CD14-positive monocyte (primary cell): ENCODE data around the gene SNX20. TPM values are rescaled to one million over a fixed set of nuclear protein-coding genes. Genes with fewer than 3 reads are reported as not detected.
A peak's percentile ranks its signal among the peaks of the same experiment; 100 is the strongest.

ENCODE experiments used
- DNase-seq, 3 donors: peaks; one replicate each; pipeline ENCODE4 v3.0.0-alpha.2; 2011 to 2022
- H2AFZ ChIP-seq: 2 replicates; pipeline ENCODE4 v1.6.0; 2012; ENCODE audit warnings: mild to moderate bottlenecking, low read depth, low read length, inconsistent platforms; ENCODE audit not compliant: insufficient read depth, poor library complexity, severe bottlenecking
- H3K27ac ChIP-seq, 2 donors: 1 replicate in 1 of 2; 2 replicates in 1 of 2; pipeline ENCODE4 v1.5.1; 2012 to 2013; ENCODE audit warnings: low read length in 2 of 2, control low read depth in 1 of 2, inconsistent platforms in 1 of 2, low read depth in 1 of 2, mild to moderate bottlenecking in 1 of 2
- H3K27me3 ChIP-seq, 2 donors: one replicate each; pipeline versions ENCODE4 v1.6.0 to v1.6.1; 2011 to 2013; ENCODE audit warnings: low read length in 2 of 2; ENCODE audit not compliant: control insufficient read depth in 2 of 2, insufficient read depth in 2 of 2
- H3K36me3 ChIP-seq, 2 donors: replicated peaks in 1 of 2; 1 replicate in 1 of 2; 2 replicates in 1 of 2; pipeline versions ENCODE4 v1.5.1 to v1.6.1; 2012 to 2013; ENCODE audit warnings: low read length in 2 of 2, control low read depth in 1 of 2, inconsistent platforms in 1 of 2, mild to moderate bottlenecking in 1 of 2; ENCODE audit not compliant: insufficient read depth in 2 of 2, control insufficient read depth in 1 of 2
- H3K4me1 ChIP-seq, 2 donors: 1 replicate in 1 of 2; 2 replicates in 1 of 2; pipeline versions ENCODE4 v1.5.1 to v1.6.1; 2012 to 2013; ENCODE audit warnings: low read length in 2 of 2, control low read depth in 1 of 2, inconsistent platforms in 1 of 2, mild to moderate bottlenecking in 1 of 2, moderate library complexity in 1 of 2; ENCODE audit not compliant: insufficient read depth in 2 of 2, control insufficient read depth in 1 of 2
- H3K4me2 ChIP-seq: replicated peaks from 2 replicates; pipeline ENCODE3; 2012; ENCODE audit warnings: low read length, moderate library complexity, mild to moderate bottlenecking; ENCODE audit not compliant: poor library complexity, severe bottlenecking; ENCODE audit errors: extremely low read depth
- H3K4me3 ChIP-seq, 3 experiments: fragments of 200-600 bp in 1 of 3; sonication (generic) in 1 of 3; replicated peaks in 1 of 3; 1 replicate in 2 of 3; 2 replicates in 1 of 3; pipeline ENCODE4 v1.5.1; 2011 to 2013; ENCODE audit warnings: low read length in 3 of 3, mild to moderate bottlenecking in 3 of 3, control low read depth in 2 of 3, low read depth in 2 of 3, inconsistent platforms in 1 of 3, moderate library complexity in 1 of 3
- H3K79me2 ChIP-seq: 2 replicates; pipeline ENCODE4 v1.6.0; 2012; ENCODE audit warnings: mild to moderate bottlenecking, control low read depth, inconsistent platforms, low read length, moderate library complexity; ENCODE audit not compliant: insufficient read depth
- H3K9ac ChIP-seq: 2 replicates; pipeline ENCODE4 v1.6.0; 2017; ENCODE audit warnings: low read length, mild to moderate bottlenecking; ENCODE audit not compliant: insufficient read depth, poor library complexity, severe bottlenecking
- H3K9me3 ChIP-seq, 2 donors: replicated peaks in 1 of 2; 1 replicate in 1 of 2; 2 replicates in 1 of 2; pipeline versions ENCODE4 v1.5.1 to v1.6.1; 2012 to 2013; ENCODE audit warnings: low read length in 2 of 2, control low read depth in 1 of 2; ENCODE audit not compliant: control insufficient read depth in 1 of 2, insufficient read depth in 1 of 2
- H4K20me1 ChIP-seq: 2 replicates; pipeline ENCODE4 v1.6.0; 2012; ENCODE audit warnings: mild to moderate bottlenecking, low read length, control low read depth, moderate library complexity; ENCODE audit not compliant: insufficient read depth
- H3K27ac Mint-ChIP-seq, 7 donors: one replicate each; pipeline ENCODE4 v1.8.0; 2020; ENCODE audit warnings: mild to moderate bottlenecking in 7 of 7, mixed read lengths in 7 of 7, moderate library complexity in 6 of 7, inconsistent platforms in 2 of 7
- H3K27me3 Mint-ChIP-seq, 3 donors: one replicate each; pipeline ENCODE4 v1.8.0; 2021 to 2022; ENCODE audit warnings: low read depth in 3 of 3, mild to moderate bottlenecking in 3 of 3, mixed read lengths in 3 of 3, moderate library complexity in 3 of 3, inconsistent platforms in 1 of 3
- H3K36me3 Mint-ChIP-seq, 2 donors: one replicate each; pipeline ENCODE4 v1.8.0; 2020; ENCODE audit warnings: mixed read lengths in 2 of 2, inconsistent platforms in 1 of 2, mild to moderate bottlenecking in 1 of 2
- H3K4me1 Mint-ChIP-seq: one replicate; pipeline ENCODE4 v1.8.0; 2020; ENCODE audit warnings: mild to moderate bottlenecking, mixed read lengths
- H3K4me3 Mint-ChIP-seq, 2 donors: one replicate each; pipeline ENCODE4 v1.8.0; 2020; ENCODE audit warnings: mild to moderate bottlenecking in 2 of 2, mixed read lengths in 2 of 2, moderate library complexity in 1 of 2
- H3K9me3 Mint-ChIP-seq, 7 donors: one replicate each; pipeline ENCODE4 v1.8.0; 2020 to 2022; ENCODE audit warnings: mixed read lengths in 7 of 7, mild to moderate bottlenecking in 6 of 7, moderate library complexity in 6 of 7, inconsistent platforms in 2 of 7
- CTCF ChIP-seq: fragments of 200-600 bp; IDR thresholded peaks from one replicate; pipeline ENCODE4 v1.8.0; 2022; ENCODE audit warnings: antibody characterized with exemption, mild to moderate bottlenecking
- WGBS: methylation state at CpG from one replicate; pipeline ENCODE4 v1.1.5; 2013; ENCODE audit warnings: missing lambda C conversion rate; ENCODE audit not compliant: insufficient coverage; 5-methylcytosine and 5-hydroxymethylcytosine counted together
- intact Hi-C, 2 donors: fragments of 100-400 bp; cut with micrococcal nuclease; formaldehyde crosslinking; loops; one replicate each; pipeline versions ENCODE4 v1.15.0 to v1.15.1; 2023
- polyA plus RNA-seq, 3 donors: library from polyadenylated mRNA; depleted of rRNA in 1 of 3; unstranded in 2 of 3; stranded (reverse) in 1 of 3; fragments of 300-500 nt in 2 of 3; fragments of >200 nt in 1 of 3; fragmentation: Illumina TruSeq in 2 of 3; gene quantifications; 1 replicate in 2 of 3; 2 replicates in 1 of 3; pipeline ENCODE4 v1.2.3, GENCODE V29; 2012 to 2021

Gene SNX20
- polyA plus RNA-seq, 3 donors, result 51.0 to 83.2 (median 52.0) TPM

GRCh38 chr16:50640919-50641817 lies 39.9 kb downstream of the SNX20 start:
- intact Hi-C loops, result no loop called here
- H3K4me3 Mint-ChIP-seq, result no peak overlapping the region
- WGBS, result 94% methylated on average over 9 of the region's 15 CpGs

GRCh38 chr16:50640391-50640790 lies 40.7 kb downstream of the SNX20 start:
- no peaks in the 10 kb centered on the region for H3K36me3 Mint-ChIP-seq
- no peak overlapping the region for H3K9ac ChIP-seq
- no peak overlapping the region for H3K4me2 ChIP-seq
- H3K36me3 ChIP-seq, result no peaks in the 10 kb centered on the region
- H3K9me3 ChIP-seq, result no peaks in the 10 kb centered on the region
- intact Hi-C loops, result no loop called here
- no peak for DNase-seq
- no peak overlapping the region for H3K4me3 ChIP-seq
- no peak overlapping the region for H3K27ac Mint-ChIP-seq
- H3K27me3 ChIP-seq, result no peaks in the 10 kb centered on the region
- H3K4me1 ChIP-seq, result peaks cover 11% of the 10 kb centered on the region in 2 donors
- H3K79me2 ChIP-seq, result no peaks in the 10 kb centered on the region
- peaks cover 16% of the 10 kb centered on the region for H3K4me1 Mint-ChIP-seq
- H3K27ac ChIP-seq, result no peak overlapping the region
- peaks cover 0 to 3% (median 0%) of the 10 kb centered on the region in 7 donors for H3K9me3 Mint-ChIP-seq
- H3K27me3 Mint-ChIP-seq, result peaks cover 0 to 6% (median 5%) of the 10 kb centered on the region in 3 donors
- H4K20me1 ChIP-seq, result no peaks in the 10 kb centered on the region
- no peak overlapping the region for H3K4me3 Mint-ChIP-seq
- TF ChIP-seq CTCF, result no peak
- no CpG with 5 or more reads among the region's 1 CpG for WGBS
- H2AFZ ChIP-seq, result no peak overlapping the region

More at GRCh38 chr16:50640919-50641817, 39.9 kb downstream of the SNX20 start:
- no peaks in the 10 kb centered on the region for H3K9me3 Mint-ChIP-seq
- peaks cover 7 to 9% of the 10 kb centered on the region in 2 donors for H3K4me1 ChIP-seq
- peaks cover 0 to 6% (median 4%) of the 10 kb centered on the region in 3 donors for H3K27me3 Mint-ChIP-seq
- no peaks in the 10 kb centered on the region for H4K20me1 ChIP-seq
- no peaks in the 10 kb centered on the region for H3K36me3 Mint-ChIP-seq
- no peak overlapping the region for H2AFZ ChIP-seq
- no peak overlapping the region for H3K4me3 ChIP-seq
- peak overlapping the region in 1 of 7 donors; percentile 42 for H3K27ac Mint-ChIP-seq
- H3K9ac ChIP-seq, result no peak overlapping the region
- H3K79me2 ChIP-seq, result no peaks in the 10 kb centered on the region
- no peak for DNase-seq
- H3K36me3 ChIP-seq, result no peaks in the 10 kb centered on the region
- H3K4me2 ChIP-seq, result no peak overlapping the region
- no peak overlapping the region for H3K27ac ChIP-seq
- H3K27me3 ChIP-seq, result no peaks in the 10 kb centered on the region
- TF ChIP-seq CTCF, result no peak
- H3K9me3 ChIP-seq, result no peaks in the 10 kb centered on the region
- peaks cover 12% of the 10 kb centered on the region for H3K4me1 Mint-ChIP-seq
